Breast epithelium (tissue), 4 donors: Measurements from ENCODE around the gene MCL1. TPM values are rescaled to one million over a fixed set of nuclear protein-coding genes. Genes with fewer than 3 reads are reported as not detected.

Source experiments
- DNase-seq, 2 donors: peaks; one replicate each; pipeline ENCODE4 v3.0.0-alpha.2; 2019; ENCODE audit warnings: low spot score in 2 of 2
- H3K27ac ChIP-seq, 2 donors: fragments of 200-600 bp; sonication (generic) in 1 of 2; one replicate each; pipeline ENCODE4 v1.5.1; 2016 to 2019; ENCODE audit warnings: mild to moderate bottlenecking in 1 of 2
- H3K27me3 ChIP-seq, 2 donors: fragments of 200-600 bp; sonication (generic) in 1 of 2; one replicate each; pipeline versions ENCODE4 v1.5.1 to v1.6.0; 2017 to 2019; ENCODE audit warnings: control low read depth in 1 of 2, mild to moderate bottlenecking in 1 of 2
- H3K36me3 ChIP-seq: fragments of 200-600 bp; one replicate; pipeline ENCODE4 v1.5.1; 2019
- H3K4me1 ChIP-seq, 2 donors: fragments of 200-600 bp; sonication (generic); one replicate each; pipeline ENCODE4 v1.5.1; 2016 to 2019; ENCODE audit warnings: control low read depth in 1 of 2
- H3K4me3 ChIP-seq, 3 donors: fragments of 200-600 bp; sonication (generic); 1 replicate in 2 of 3; 2 replicates in 1 of 3; pipeline ENCODE4 v1.5.1; 2016 to 2019; ENCODE audit warnings: mild to moderate bottlenecking in 3 of 3, moderate library complexity in 2 of 3
- H3K9me3 ChIP-seq, 2 donors: fragments of 200-600 bp; sonication (generic) in 1 of 2; one replicate each; pipeline ENCODE4 v1.5.1; 2016 to 2019; ENCODE audit warnings: control low read depth in 1 of 2
- POLR2A ChIP-seq: fragments of 450-650 bp; IDR thresholded peaks from one replicate; pipeline ENCODE4 v1.6.1; 2016; ENCODE audit warnings: antibody characterized with exemption, mild to moderate bottlenecking, moderate library complexity
- POLR2AphosphoS5 ChIP-seq, 3 donors: sonication (generic); formaldehyde crosslinking; IDR thresholded peaks; one replicate each; pipeline ENCODE4 v1.6.1; 2017; ENCODE audit warnings: antibody characterized with exemption in 3 of 3
- intact Hi-C: fragments of 100-400 bp; cut with DNase I; formaldehyde crosslinking; loops from one replicate; pipeline ENCODE4 v1.15.1; 2023; ENCODE audit warnings: low total_unique reads
- total RNA-seq, 3 donors: library from RNA; depleted of rRNA; stranded (reverse); fragments of >200 nt; gene quantifications; one replicate each; pipeline ENCODE4 v1.1.0, GENCODE V29; 2016
- TF ChIP-seq, protein P1 (sequence below), 3 donors: fragments of 450-650 bp; IDR thresholded peaks; one replicate each; pipeline ENCODE4 v1.5.1; 2016 to 2017; ENCODE audit warnings: antibody characterized with exemption in 3 of 3, mild to moderate bottlenecking in 3 of 3, moderate library complexity in 3 of 3

Gene MCL1
- total RNA-seq, 3 donors from 2014 or later, result 257 to 535 (median 333) TPM

DNA sequence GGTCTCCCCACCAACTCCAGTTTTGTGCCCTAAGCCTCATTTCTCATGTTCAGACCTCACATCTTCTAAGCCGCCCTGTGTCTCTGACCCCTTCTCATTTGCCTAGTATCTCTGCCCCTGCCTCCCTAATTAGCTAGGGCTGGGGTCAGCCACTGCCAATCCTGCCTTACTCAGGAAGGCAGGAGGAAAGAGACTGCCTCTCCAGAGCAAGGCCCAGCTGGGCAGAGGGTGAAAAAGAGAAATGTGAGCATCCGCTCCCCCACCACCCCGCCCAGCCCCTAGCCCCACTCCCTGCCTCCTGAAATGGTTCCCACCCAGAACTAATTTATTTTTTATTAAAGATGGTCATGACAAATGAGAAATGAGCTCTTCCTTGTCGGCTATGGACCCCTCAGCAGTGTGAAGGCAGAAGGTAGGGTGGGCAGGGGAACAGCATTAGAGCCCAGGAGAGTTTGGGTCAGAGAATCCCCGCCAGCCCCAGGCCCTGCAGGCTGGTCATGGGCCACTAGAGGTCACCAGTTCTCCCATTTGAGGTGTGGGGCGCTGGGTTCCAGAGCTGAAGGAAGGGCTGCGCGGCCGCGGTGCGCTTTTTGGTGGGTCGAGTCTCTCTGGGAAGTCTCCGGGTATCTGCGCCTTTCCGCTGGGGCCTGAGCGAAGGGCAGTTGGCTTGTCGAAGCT, 18.7 kb downstream of the MCL1 start:
- no peak for TF ChIP-seq POLR2AphosphoS5 (IDR thresholded peaks at IDR 0.05)
- TF ChIP-seq POLR2A, result no peak
- TF ChIP-seq, protein P1, sequence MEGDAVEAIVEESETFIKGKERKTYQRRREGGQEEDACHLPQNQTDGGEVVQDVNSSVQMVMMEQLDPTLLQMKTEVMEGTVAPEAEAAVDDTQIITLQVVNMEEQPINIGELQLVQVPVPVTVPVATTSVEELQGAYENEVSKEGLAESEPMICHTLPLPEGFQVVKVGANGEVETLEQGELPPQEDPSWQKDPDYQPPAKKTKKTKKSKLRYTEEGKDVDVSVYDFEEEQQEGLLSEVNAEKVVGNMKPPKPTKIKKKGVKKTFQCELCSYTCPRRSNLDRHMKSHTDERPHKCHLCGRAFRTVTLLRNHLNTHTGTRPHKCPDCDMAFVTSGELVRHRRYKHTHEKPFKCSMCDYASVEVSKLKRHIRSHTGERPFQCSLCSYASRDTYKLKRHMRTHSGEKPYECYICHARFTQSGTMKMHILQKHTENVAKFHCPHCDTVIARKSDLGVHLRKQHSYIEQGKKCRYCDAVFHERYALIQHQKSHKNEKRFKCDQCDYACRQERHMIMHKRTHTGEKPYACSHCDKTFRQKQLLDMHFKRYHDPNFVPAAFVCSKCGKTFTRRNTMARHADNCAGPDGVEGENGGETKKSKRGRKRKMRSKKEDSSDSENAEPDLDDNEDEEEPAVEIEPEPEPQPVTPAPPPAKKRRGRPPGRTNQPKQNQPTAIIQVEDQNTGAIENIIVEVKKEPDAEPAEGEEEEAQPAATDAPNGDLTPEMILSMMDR (IDR thresholded peaks at IDR 0.05), result peak; percentile 79 to 97 (median 85)
- no peaks in the 10 kb centered on the region for H3K36me3 ChIP-seq
- no peaks in the 10 kb centered on the region for H3K9me3 ChIP-seq
- peak overlapping the region; percentile 47 to 83 (median 57) for H3K4me3 ChIP-seq
- H3K27me3 ChIP-seq, result no peaks in the 10 kb centered on the region
- DNase-seq, result peak; percentile 85 to 92
- intact Hi-C loops, result loop anchor here (5.0 kb wide), 1 partner anchor 67 kb away; the partner anchor contains the start of gene ENSA
- peaks cover 52 to 53% of the 10 kb centered on the region in 2 donors for H3K4me1 ChIP-seq
- peak overlapping the region; percentile 100 for H3K27ac ChIP-seq

DNA sequence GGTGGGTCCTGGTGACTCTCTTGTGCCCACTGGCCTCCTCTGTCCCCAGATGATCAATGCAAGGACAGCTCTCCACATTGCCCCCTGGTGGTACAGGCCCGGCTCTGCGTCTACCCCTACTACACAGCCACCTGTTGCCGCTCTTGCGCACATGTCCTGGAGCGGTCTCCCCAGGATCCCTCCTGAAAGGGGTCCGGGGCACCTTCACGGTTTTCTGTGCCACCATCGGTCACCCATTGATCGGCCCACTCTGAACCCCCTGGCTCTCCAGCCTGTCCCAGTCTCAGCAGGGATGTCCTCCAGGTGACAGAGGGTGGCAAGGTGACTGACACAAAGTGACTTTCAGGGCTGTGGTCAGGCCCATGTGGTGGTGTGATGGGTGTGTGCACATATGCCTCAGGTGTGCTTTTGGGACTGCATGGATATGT, 19.4 kb downstream of the MCL1 start:
- Histone ChIP-seq H3K27ac (peak overlapping the region; percentile 100), H3K4me3 (peak overlapping the region; percentile 47 to 83 (median 57)), H3K4me1 (peaks cover 46 to 48% of the 10 kb centered on the region in 2 donors), H3K9me3 (no peaks in the 10 kb centered on the region), H3K36me3 (no peaks in the 10 kb centered on the region), H3K27me3 (no peaks in the 10 kb centered on the region)
- peak; percentile 76 to 79 for DNase-seq
- peak in 2 of 3 donors; percentile 6 to 38 for TF ChIP-seq POLR2AphosphoS5 (IDR thresholded peaks at IDR 0.05)
- TF ChIP-seq, protein P1 (IDR thresholded peaks at IDR 0.05), result peak; percentile 88 to 96 (median 90)
- TF ChIP-seq POLR2A, result no peak
- intact Hi-C loops, result loop anchor here (5.0 kb wide), 1 partner anchor 67 kb away; the partner anchor contains the start of gene ENSA

DNA sequence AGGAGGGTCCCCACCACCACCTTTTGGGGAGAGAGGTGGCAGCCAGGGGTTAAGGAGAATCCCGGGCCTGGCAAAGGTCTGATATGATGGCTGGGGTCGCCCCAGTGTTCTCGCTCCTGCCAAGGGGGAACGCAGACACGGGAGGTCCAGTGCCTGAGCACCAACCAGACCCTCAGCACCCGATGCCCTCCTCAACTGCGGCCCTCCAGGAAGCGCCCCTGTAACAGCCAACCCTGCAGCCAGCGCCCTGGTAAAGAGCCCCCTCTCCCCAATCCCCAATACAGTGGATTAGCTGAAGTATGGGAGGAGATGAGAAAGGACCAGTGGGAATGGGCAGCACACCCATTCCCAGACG, 19.8 kb downstream of the MCL1 start:
- Histone ChIP-seq H3K27ac (peak overlapping the region; percentile 100), H3K36me3 (no peaks in the 10 kb centered on the region), H3K4me1 (peaks cover 42 to 44% of the 10 kb centered on the region in 2 donors), H3K4me3 (peak overlapping the region; percentile 47 to 83 (median 57)), H3K27me3 (no peaks in the 10 kb centered on the region), H3K9me3 (no peaks in the 10 kb centered on the region)
- intact Hi-C loops, result loop anchor here (5.0 kb wide), 1 partner anchor 68 kb away; the partner anchor contains the start of gene ENSA
- TF ChIP-seq POLR2AphosphoS5 (IDR thresholded peaks at IDR 0.05), result no peak
- TF ChIP-seq POLR2A, result no peak
- TF ChIP-seq, protein P1 (IDR thresholded peaks at IDR 0.05), result no peak
- DNase-seq, result no peak

DNA sequence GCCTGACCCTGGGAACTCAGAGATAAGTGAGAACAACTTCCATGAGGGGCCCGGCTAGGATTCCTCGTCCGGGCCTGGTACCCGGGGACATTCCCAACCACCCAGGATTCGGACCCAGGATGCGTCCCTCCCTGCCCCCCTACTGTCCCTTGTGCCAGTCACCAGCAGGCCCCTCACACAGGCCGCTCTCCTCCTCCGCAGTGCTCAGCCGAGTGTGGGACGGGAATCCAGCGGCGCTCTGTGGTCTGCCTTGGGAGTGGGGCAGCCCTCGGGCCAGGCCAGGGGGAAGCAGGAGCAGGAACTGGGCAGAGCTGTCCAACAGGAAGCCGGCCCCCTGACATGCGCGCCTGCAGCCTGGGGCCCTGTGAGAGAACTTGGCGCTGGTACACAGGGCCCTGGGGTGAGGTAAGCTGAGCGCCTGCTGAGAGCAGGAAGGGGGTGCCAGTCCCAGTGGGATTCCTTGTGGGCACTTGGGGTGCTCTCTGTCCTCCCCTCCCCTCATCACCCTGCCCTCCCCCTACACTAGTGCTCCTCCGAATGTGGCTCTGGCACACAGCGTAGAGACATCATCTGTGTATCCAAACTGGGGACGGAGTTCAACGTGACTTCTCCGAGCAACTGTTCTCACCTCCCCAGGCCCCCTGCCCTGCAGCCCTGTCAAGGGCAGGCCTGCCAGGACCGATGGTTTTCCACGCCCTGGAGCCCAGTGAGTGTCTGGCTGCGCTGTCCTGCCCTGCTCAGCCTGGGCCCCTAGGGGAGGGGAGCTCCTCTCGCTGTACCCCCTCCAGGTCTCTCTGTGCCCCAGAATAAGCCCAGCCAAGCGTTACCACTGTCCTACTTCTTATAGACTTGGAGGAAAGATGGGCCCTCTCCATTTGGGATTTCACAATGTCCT, 20.4 kb downstream of the MCL1 start:
- peak in 1 of 3 donors; percentile 56 for TF ChIP-seq POLR2AphosphoS5 (IDR thresholded peaks at IDR 0.05)
- TF ChIP-seq, protein P1 (IDR thresholded peaks at IDR 0.05), result no peak
- no peaks in the 10 kb centered on the region for H3K9me3 ChIP-seq
- H3K36me3 ChIP-seq, result no peaks in the 10 kb centered on the region
- H3K4me3 ChIP-seq, result peak overlapping the region; percentile 19 to 83 (median 57)
- intact Hi-C loops, result no loop called here
- no peaks in the 10 kb centered on the region for H3K27me3 ChIP-seq
- H3K27ac ChIP-seq, result peak overlapping the region; percentile 100
- peaks cover 38 to 40% of the 10 kb centered on the region in 2 donors for H3K4me1 ChIP-seq
- peak in 1 of 2 donors; percentile 61 for DNase-seq
